ENCODE results near the gene XXYLT1.

The XXYLT1 gene

GRCh38 chr3:195105389-195105788, 165.6 kb downstream of the XXYLT1 start:
- TF ChIP-seq CTCF (IDR thresholded peaks at IDR 0.05; ENCODE audit: control extremely low read depth, extremely low read depth, low read depth, missing control alignments): no peak
- ChIA-PET POLR2A (no interaction called here), CTCF (interaction anchor here (1.5 to 4.6 kb wide), 10 partner anchors 9 to 434 kb away, joined by 4 to 78 read pairs (median 15); partner anchors contain the start of gene LSG1)
- no peak for DNase-seq (ENCODE audit: extremely low spot score)

GRCh38 chr3:195104340-195104739, 166.6 kb downstream of the XXYLT1 start:
- ChIA-PET POLR2A (no interaction called here), CTCF (interaction anchor here (0.9 to 4.6 kb wide), 7 partner anchors 10 to 422 kb away, joined by 3 to 78 read pairs (median 11); no protein-coding TSS in a partner anchor)
- no peak for DNase-seq (ENCODE audit: extremely low spot score)
- no peak for TF ChIP-seq CTCF (IDR thresholded peaks at IDR 0.05; ENCODE audit: control extremely low read depth, extremely low read depth, low read depth, missing control alignments)

GRCh38 chr3:195103623-195104022, 167.3 kb downstream of the XXYLT1 start:
- POLR2A ChIA-PET: no interaction called here
- DNase-seq (ENCODE audit: extremely low spot score): no peak
- CTCF ChIA-PET: interaction anchor here (1.5 to 4.0 kb wide), 2 partner anchors 103 to 421 kb away, joined by 11 to 30 read pairs; no protein-coding TSS in a partner anchor
- TF ChIP-seq CTCF (IDR thresholded peaks at IDR 0.05; ENCODE audit: control extremely low read depth, extremely low read depth, low read depth, missing control alignments): no peak

GRCh38 chr3:195102609-195103467, 168.1 kb downstream of the XXYLT1 start:
- DNase-seq (ENCODE audit: extremely low spot score): no peak
- POLR2A ChIA-PET: no interaction called here
- CTCF ChIA-PET: interaction anchor here (2.4 kb wide), 1 partner anchor 420 kb away, joined by 6 read pairs; no protein-coding TSS in a partner anchor
- no peak for TF ChIP-seq CTCF (IDR thresholded peaks at IDR 0.05; ENCODE audit: control extremely low read depth, extremely low read depth, low read depth, missing control alignments)

GRCh38 chr3:195101927-195102608, 168.9 kb downstream of the XXYLT1 start:
- TF ChIP-seq CTCF (IDR thresholded peaks at IDR 0.05; ENCODE audit: control extremely low read depth, extremely low read depth, low read depth, missing control alignments): no peak
- ChIA-PET CTCF (interaction anchor here (2.4 kb wide), 1 partner anchor 419 kb away, joined by 6 read pairs; no protein-coding TSS in a partner anchor), POLR2A (no interaction called here)
- DNase-seq (ENCODE audit: extremely low spot score): no peak

GRCh38 chr3:195101001-195101583, 169.9 kb downstream of the XXYLT1 start:
- POLR2A ChIA-PET: no interaction called here
- DNase-seq (ENCODE audit: extremely low spot score): peak; percentile 51
- no peak for TF ChIP-seq CTCF (IDR thresholded peaks at IDR 0.05; ENCODE audit: control extremely low read depth, extremely low read depth, low read depth, missing control alignments)
- CTCF ChIA-PET: interaction anchor here (2.4 kb wide), 1 partner anchor 418 kb away, joined by 6 read pairs; no protein-coding TSS in a partner anchor

All from GM10248 (cell line).